GM12801 (cell line): ENCODE results near the gene CST9.

Experiments used
- TF ChIP-seq, protein P1 (sequence below): IDR thresholded peaks from one replicate; pipeline ENCODE4 v1.5.1; 2011; ENCODE audit warnings: control low read depth; ENCODE audit not compliant: insufficient read length; ENCODE audit errors: extremely low read depth

The CST9 gene, protein sequence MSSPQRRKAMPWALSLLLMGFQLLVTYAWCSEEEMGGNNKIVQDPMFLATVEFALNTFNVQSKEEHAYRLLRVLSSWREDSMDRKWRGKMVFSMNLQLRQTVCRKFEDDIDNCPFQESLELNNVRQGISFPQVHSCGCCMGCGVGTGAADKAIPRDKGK

DNA sequence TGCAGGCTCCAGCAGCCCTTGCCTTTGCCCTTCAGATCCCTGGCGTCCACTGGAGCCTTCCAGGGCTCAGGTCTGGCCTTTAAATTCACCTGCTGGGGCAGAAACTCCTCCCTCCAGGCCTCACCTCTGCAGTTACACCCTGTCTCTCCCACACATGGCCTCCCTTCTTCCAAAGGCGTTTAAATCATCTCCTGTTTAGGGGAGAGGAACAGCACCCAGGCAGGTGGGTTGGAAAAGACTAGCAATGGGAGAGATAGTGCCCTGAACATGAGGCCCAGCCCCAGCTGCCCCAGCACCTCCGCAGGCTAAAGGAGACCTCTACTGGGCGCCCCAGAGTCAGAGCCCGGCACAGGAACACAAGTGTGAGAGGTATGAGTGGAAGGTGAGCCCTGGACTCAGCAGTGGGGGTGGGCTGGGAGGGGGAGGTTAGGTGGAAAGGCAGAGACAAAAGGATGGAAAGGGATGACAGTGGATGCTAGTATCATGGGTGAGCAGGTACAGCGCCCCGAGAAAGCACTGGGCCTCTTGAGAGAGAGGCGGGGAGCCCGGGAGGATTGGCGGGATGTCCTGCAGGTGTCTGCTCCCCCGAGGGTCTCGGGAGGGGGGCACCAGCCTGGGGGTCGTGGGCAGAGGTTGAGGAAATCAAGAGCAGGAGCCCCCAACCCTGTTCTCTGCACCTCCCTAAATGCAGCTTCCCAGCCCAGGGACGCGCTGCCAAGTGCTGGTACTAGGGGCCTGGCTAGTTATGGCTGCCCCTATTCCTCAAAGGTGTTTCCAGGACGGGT lies at the start of gene CST9:
Gene CST9 (minus strand): TSS at position 51 of the 785 bp plus-strand sequence. CDS start 53 bp downstream, outside the sequence.
- TF ChIP-seq, protein P1, sequence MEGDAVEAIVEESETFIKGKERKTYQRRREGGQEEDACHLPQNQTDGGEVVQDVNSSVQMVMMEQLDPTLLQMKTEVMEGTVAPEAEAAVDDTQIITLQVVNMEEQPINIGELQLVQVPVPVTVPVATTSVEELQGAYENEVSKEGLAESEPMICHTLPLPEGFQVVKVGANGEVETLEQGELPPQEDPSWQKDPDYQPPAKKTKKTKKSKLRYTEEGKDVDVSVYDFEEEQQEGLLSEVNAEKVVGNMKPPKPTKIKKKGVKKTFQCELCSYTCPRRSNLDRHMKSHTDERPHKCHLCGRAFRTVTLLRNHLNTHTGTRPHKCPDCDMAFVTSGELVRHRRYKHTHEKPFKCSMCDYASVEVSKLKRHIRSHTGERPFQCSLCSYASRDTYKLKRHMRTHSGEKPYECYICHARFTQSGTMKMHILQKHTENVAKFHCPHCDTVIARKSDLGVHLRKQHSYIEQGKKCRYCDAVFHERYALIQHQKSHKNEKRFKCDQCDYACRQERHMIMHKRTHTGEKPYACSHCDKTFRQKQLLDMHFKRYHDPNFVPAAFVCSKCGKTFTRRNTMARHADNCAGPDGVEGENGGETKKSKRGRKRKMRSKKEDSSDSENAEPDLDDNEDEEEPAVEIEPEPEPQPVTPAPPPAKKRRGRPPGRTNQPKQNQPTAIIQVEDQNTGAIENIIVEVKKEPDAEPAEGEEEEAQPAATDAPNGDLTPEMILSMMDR: no peak

DNA sequence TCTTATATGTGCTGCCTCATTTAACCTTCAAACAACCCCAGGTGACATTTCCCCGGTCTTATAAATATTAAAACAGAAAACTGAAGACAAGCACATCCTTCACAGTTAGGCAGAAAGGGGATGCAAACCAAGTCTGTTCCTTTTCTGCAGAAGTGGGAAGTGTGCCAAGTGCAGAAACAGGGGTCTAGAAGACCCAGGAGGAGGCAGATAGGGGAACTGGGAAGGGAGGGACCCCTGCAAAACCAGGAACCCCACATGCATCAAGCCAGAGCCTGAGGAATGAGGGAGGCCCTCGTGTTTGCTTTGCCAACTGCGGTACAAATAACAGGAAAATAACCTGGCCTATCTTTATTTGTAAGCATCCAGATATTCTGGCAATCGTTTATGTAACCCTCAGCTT lies 49.0 kb upstream of the CST9 start:
- TF ChIP-seq, protein P1: no peak

DNA sequence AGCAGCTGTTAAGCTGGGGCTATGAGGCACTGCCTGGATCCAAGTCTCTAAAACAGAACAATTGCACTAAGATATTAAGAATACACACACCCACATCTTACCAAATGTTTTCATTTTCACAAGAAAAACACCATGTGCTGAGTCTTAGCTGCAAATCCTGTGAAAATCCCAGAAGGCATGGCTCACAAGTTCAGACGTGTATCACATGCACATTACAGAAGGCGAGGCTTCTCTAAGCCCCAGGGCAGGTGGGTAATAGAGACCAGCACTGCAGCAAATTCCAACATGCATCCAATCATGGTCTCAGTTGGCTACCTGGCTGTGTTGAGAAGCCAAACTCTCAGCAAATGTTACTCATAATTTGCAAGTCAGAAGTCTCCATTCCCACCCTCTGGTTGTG lies 48.3 kb upstream of the CST9 start:
- TF ChIP-seq, protein P1: no peak

DNA sequence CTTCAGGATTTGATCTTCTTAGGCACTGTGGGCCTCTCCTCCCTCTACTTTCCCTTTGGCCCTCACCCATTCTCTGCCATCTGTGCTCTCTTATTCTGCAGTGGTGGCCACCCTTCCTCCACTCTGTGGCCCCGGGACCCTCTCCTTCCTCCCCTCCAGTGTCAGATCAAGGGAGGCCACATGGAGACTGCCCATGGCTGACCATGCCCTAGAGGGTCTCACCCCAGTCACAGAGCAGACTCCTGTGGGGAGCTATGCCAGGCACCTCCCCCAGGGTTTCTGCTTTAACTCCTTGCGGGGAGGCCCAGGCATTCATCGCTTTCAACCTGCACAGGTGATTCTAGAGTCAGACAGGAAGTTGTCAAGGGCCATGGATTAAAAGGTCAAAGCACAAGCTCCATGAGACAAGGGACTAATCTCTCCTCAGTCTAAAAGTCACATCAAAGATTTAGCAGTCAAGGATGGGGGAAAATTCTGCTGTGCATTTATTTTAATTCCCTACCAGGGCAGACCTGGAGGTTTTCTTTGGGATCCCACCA lies 47.8 kb upstream of the CST9 start:
- TF ChIP-seq, protein P1: no peak

DNA sequence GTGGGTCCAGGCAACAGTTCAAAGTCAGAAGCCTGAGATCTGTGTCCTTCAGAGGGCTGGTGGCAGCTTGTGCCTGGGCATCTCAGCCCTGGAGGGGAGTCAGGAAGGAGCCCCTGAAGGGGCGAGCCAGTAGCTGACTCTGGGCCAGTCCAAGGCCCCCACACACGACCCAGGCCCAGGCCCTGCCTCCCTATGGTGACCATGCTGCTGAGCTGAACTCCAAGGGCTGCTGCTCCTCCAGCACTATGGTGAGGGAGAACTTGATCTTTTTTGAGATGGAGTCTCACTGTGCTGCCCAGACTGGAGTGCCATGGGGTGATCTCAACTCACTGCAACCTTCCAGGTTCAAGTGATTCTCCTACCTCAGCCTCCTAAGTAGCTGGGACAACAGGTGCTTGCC lies 47.2 kb upstream of the CST9 start:
- TF ChIP-seq, protein P1: no peak

DNA sequence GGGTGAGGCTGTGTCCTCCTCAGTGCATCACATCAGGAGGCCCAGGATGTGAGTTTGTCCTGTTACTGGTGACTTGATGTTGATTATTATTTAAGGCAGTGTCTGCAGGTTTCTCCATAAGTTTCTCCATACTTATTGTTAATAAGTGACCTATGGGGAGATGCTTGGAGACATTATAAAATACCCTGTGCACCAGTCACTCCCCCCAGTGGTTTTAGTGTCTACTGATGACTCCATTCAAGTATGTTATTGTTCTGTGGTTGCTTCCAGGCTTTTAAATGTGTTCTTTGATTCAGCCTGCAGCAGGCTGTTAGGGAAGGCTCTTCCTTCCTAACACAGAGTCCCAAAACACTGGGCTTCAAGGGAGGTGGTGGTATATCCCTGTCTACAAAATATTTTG lies 46.7 kb upstream of the CST9 start:
- TF ChIP-seq, protein P1: no peak

DNA sequence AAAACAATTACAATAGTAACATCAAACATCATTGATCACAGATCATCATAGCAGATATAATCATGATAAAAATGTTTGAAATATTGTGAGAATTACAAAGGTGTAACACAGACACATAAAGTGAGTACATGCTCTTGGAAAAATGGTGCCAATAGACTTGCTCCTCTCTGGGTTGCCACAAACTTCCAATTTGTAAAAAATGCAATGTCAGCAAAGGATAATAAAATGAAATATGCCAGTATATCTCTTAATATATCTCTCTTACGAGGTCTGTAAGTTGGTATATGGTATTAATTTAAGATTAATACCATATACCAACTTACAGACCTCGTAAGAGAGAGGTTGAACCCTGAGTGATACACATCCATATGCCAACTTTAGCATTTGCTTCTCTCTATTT lies 45.4 kb upstream of the CST9 start:
- TF ChIP-seq, protein P1: no peak
